ENCODE results near the gene STRN4.

STRN4 gene

GRCh38 chr19:46691948-46692347 is 54.3 kb downstream of the STRN4 start:
- no peak overlapping the region for H3K4me3 ChIP-seq (ENCODE audit: low read depth, low read length)
- no peak for TF ChIP-seq CTCF (conservative IDR thresholded peaks at IDR 0.05; ENCODE audit: low read depth, low read length)
- no peak for DNase-seq (ENCODE audit: low read depth)

GRCh38 chr19:46691104-46691503 is 55.1 kb downstream of the STRN4 start:
- no peak overlapping the region for H3K4me3 ChIP-seq (ENCODE audit: low read depth, low read length)
- TF ChIP-seq CTCF (conservative IDR thresholded peaks at IDR 0.05; ENCODE audit: low read depth, low read length): no peak
- no peak for DNase-seq (ENCODE audit: low read depth)

GRCh38 chr19:46689358-46689757 is 56.9 kb downstream of the STRN4 start:
- no peak for TF ChIP-seq CTCF (conservative IDR thresholded peaks at IDR 0.05; ENCODE audit: low read depth, low read length)
- no peak for DNase-seq (ENCODE audit: low read depth)
- H3K4me3 ChIP-seq (ENCODE audit: low read depth, low read length): no peak overlapping the region

GRCh38 chr19:46687438-46688145 is 58.7 kb downstream of the STRN4 start:
- DNase-seq (ENCODE audit: low read depth): no peak
- no peak for TF ChIP-seq CTCF (conservative IDR thresholded peaks at IDR 0.05; ENCODE audit: low read depth, low read length)
- no peak overlapping the region for H3K4me3 ChIP-seq (ENCODE audit: low read depth, low read length)

- no peak overlapping the region for H3K4me3 ChIP-seq (ENCODE audit: low read depth, low read length)
- TF ChIP-seq CTCF (conservative IDR thresholded peaks at IDR 0.05; ENCODE audit: low read depth, low read length): no peak
- DNase-seq (ENCODE audit: low read depth): no peak
Measured at GRCh38 chr19:46685189-46685588, 61.1 kb downstream of the STRN4 start.

GRCh38 chr19:46678110-46678732 is 68.0 kb downstream of the STRN4 start:
- no peak for DNase-seq (ENCODE audit: low read depth)

More at GRCh38 chr19:46678110-46678732, 68.0 kb downstream of the STRN4 start:
- no peak for TF ChIP-seq CTCF (conservative IDR thresholded peaks at IDR 0.05; ENCODE audit: low read depth, low read length)
- no peak overlapping the region for H3K4me3 ChIP-seq (ENCODE audit: low read depth, low read length)

Measured in choroid plexus epithelial cell (primary cell).